RPMI8226 (cell line): ENCODE data around the gene ESYT3.
A peak's percentile ranks its signal among the peaks of the same experiment; 100 is the strongest.
"Not testable (repeated sequence)": the region's sequence is repeated elsewhere in the genome, so short reads cannot be mapped to it uniquely, and the experiment has no call there.

Experiments used
- DNase-seq: peaks from one replicate; pipeline ENCODE4 v3.0.0-alpha.2; 2015

The ESYT3 gene

DNA sequence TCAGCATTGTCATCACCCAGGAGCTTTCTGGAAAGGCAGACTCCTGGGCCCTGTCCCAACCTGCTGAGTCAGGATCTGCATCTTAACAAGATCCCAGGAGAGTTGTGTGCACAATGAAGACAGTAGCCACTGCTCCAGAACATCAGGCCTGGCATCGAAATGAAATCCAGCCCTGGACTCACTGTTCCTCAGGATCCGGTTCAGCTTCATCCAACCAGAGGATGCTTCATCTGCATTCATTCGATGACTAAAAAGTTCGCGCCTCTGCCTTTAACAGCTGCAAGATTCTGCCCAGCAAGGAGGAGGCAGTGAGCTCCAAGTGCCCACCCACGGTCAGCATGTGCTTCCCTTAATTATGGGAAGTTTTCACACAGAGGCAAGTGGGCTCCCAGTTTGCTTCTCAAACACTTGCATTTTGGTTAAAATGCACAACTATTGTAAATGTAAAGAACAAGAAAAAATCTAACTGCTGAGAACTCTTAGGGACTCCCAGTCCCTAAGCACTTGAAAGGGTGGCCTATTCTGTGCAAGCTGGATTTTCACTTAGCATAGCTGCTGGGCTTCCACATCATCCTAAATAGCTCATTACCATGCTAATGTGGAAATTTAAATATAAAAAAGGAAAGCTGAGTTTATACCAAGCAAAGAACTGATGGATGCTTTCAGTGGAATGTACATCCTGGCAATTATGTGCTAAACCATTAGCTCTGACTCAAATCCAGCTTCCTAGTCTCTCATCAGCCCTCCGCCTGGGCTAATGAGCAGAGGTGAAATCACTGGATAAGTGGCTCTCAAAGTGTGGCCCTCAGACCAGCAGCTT lies 25.5 kb upstream of the ESYT3 start:
- DNase-seq: no peak

DNA sequence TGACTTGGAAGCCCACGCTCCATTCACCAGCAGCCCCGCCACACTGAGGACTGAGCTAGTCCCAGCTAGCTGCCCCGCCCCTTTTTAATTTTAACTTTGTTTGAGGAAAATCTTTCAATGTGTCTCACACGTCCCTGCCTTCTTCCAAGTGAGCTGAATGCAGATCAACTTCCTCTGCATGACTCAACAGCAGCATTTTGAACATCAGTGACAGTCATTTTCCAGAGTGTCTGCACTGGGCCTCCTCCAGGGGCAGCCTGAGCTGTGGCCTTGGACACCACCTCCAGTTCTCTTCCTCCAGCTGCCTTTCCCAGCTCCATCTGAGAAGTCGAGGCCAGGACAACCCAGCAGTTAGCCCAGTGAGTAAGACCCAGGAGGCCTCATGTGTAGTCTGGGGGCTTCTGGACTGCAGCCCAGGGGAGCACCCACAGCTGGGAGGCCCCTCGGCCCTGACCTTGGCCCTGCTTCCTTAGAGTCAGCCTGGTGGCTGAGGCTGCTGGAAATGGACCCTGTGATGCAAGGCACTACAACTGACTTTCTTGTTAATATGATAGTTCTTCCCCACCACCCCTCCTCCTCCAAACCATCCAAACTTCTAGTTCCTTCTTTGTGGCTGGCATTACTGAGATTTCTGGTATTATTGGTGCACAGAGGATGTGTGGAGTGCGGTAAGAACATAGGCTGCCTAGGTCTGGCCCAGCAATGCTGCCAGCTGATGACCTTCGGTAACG lies 21.4 kb upstream of the ESYT3 start:
- DNase-seq: no peak

DNA sequence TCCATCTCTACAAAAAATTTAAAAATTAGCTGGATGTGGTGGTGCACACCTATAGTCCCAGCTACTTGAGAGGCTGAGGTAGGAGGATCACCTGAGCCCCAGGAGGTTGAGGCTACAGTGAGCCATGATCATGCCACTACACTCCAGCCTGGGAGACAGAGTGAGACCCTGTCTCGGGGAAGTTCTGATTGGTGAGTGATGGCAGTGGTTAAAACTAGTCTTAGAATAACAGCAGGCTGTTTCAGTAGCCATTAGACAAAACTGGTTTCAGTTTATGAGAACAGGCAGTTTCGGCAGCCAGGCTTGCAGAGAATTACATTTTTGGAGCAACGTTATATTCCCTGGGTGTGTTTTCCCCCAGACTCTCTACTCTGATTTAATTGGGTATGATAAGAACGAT lies 18.2 kb upstream of the ESYT3 start:
- not testable (repeated sequence) for DNase-seq

- peak; percentile 77 for DNase-seq
Observed at GRCh38 chr3:138417559-138417982, 16.8 kb upstream of the ESYT3 start.

- DNase-seq: no peak
Observed at GRCh38 chr3:138418601-138419206, 15.7 kb upstream of the ESYT3 start.

DNA sequence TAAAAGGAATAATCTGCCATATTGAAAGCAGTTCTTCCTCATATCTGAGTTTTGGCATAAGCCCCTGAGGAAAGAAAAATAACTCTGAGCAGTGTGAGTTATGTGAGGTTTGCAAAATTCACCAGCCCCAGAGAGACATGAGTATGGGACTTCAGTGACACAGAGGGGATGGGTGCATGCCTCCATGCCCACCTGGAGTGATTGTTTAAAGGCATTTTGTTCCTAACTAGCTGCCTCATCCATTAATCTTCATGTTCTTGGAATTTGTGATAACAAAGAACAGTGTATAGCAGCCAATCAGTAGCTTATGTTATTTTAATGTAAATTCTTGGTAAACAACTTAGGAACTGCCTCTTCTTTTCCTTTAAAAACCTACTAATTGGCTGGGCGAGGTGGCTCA lies 11.1 kb upstream of the ESYT3 start:
- DNase-seq: no peak

DNA sequence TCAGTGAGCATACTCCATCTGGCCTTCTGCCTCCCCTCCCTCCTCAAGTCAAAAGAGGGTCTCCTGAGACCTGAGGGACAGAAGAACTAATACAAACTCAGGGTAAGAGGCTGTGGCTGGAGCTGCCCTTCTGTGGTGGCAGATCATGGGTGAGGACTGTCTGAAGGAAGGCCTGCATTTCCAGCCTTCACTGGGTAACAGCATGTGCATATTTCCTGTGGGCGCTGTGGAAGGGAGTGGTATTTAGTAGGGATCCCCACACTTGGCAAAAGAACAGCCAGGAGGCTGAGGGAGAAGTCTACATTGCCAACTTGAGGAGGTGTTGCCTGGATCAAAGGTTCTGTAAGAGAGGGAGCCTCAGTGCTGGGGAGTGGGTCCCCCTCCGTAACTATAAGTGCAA lies 10.1 kb upstream of the ESYT3 start:
- no peak for DNase-seq

DNA sequence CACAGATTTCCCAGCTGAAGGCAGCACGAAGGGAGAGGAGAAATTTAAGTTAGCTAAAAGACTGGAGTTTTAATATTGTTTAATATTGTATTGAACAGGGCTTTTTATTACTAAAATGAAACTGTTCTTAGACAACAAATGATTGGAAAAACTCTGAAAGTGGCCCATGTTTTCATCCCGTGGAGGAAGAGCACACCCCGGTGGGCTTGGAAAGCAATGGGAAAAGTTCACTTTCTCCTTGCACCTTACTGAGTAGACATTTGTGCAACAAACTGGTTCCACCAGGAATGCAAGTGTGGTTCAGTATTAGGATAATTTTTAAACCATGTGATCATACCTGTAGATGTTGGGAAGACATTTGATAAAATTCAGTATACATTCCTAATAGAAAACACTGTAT lies 8.2 kb upstream of the ESYT3 start:
- no peak for DNase-seq

GRCh38 chr3:138426754-138427153 lies 7.7 kb upstream of the ESYT3 start:
- DNase-seq: not testable (repeated sequence)

DNA sequence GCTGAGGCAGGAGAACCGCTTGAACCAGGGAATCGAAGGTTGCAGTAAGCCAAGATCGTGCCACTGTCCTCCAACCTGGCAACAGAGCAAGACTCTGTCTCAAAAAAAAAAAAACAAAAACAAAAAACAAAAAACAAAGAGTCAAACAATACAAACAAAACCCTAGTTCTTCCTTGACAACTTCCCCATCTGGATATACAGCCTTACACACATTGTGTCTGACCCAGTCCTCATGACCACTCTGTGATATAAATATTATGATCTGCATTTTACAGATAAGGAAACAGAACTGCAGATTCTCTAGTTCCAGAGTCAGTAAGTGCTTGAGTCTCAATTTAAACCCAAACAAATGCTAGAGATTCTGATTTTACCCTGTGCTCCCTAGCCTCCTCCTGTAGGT lies 4.8 kb upstream of the ESYT3 start:
- DNase-seq: no peak

DNA sequence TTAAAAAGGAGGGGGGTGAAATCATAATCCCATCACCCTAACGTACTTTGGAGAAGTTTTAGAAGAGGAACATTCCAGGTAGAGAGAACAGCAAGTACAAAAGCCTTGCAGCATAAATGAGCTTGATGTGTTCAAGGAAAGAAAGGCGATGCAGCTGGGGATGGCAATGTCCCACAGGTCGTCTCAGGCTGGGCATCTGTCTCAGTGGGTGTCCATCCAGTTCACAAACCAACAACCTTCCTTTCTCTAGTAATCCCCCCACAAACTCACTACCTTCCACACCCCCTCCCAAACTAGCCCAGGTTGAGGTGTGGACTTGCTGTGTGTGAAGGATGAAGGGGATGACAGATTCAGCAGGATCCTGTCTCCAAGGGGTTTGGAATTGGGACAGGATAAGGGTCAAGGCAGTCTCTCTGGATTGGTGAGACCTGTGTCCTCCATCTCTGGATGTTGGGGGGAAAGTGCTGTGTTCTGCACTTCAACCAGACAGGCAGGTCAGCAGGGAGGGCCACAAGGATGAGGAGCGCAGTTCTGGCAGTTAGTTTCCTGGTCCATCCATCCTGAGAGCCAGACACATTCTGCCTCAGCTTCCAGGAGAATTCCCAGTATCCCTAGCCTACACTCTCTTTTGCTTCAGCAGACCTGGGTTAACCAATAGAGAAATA lies 1.7 kb upstream of the ESYT3 start:
- no peak for DNase-seq

- DNase-seq: no peak
Observed at GRCh38 chr3:138433892-138434275, 532 bp upstream of the ESYT3 start.

GRCh38 chr3:138434875-138435772 lies 708 bp downstream of the ESYT3 start:
- no peak for DNase-seq

- DNase-seq: no peak
Observed at GRCh38 chr3:138435840-138436239, 1.4 kb downstream of the ESYT3 start.

- no peak for DNase-seq
Observed at GRCh38 chr3:138437281-138437680, 2.9 kb downstream of the ESYT3 start.

DNA sequence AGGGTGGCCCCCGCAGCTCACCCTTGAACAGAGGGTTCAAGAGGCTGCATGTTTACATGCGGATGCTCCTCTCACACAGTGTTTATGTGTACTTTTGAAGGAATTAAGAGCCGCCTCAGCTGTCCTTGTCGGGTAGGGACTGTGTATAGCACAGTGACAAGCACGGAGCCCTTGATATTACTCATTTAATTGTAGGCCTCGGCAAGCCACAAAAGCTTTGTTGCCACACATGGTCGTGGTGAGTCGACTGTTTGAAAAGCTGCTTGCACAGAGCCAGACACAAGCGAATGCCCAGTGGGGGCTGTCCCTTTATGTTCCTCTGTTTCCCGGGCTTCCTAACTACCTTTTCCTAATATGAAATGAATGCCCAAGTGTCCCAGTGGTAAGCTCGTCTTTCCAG lies 4.5 kb downstream of the ESYT3 start:
- DNase-seq: no peak

GRCh38 chr3:138439646-138440045 lies 5.2 kb downstream of the ESYT3 start:
- no peak for DNase-seq

DNA sequence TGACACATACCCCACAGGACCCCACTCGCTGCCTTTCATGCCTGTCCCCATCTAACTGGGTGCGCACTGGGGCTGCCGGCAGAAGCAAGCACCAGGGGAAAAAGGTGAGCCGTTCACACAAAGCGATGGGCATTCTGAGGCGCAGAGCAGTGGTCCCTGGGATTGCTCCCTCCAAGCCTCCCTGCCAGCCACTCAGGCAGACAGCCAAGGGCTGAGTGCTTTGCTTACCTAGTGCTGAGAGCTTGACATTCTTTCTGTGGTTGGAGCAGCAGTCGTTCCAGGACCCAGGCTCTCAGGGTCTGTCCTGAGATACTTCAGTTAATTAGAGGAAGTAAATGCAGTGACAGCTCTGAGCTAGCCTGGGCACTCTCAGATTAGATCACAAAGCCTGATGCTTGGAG lies 5.7 kb downstream of the ESYT3 start:
- DNase-seq: peak; percentile 24

GRCh38 chr3:138440596-138440995 lies 6.2 kb downstream of the ESYT3 start:
- DNase-seq: no peak

DNA sequence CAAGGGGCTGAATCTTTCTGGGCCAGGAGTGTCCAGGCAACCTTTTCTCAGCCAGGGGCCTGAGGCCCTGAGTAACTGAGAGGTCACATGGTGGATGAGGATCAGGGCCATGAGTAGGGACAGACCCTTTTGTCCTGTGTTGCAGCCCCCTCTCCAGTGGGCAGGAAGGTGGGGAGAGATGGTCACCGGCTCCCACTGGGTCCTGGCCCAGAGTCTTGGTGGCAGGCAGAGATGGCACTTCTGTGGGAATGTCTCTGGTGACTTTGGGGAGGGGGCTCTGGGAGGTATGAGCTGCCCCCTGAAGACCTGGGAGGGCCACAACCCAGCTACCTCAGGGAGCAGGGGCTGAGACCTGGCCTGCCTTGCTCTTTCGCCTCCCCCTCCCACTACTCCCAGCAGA lies 6.8 kb downstream of the ESYT3 start:
- DNase-seq: no peak

DNA sequence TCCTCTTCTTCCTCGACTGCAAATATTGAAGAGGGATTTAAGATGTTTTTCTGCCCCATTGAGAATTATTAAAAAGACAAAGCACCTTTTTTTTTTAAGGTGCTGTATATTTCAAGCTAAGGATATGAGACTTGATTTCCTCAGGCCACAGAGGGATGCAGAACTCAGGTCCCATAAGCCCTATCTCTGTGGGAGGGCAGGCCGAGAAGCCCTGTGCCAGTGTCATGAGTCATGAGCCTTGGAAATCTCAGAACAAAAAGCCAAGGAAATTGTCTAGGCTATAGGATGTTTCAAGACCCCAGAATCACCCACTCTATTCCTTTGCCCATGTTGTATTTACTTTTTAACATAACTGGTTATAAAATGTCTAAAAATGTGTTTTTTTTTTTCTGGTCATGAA lies 7.3 kb downstream of the ESYT3 start:
- no peak for DNase-seq

DNA sequence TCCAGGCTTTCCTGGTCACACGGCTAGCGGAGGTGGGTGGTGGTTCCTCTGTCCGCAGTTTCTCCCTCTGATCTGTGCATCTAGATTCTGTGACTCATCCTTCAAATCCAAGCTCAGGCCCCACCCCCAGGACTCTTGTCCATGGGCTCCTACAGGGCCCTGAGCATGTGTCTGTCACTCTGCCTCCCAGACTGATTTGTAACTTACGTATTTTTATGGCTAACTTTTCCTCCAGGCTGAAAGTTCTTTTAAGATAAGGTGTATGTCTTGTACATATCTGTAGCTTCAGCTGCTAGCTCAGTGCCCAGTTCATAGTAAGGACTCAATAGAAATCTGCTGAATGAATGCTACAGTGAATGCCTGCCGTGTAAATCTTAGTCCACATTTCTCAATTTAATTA lies 8.0 kb downstream of the ESYT3 start:
- DNase-seq: no peak
